Measurements from ENCODE around the gene COMMD6. TPM values are rescaled to one million over a fixed set of nuclear protein-coding genes. Genes with fewer than 3 reads are reported as not detected.

COMMD6 gene
- total RNA-seq, 1 experiment from 2014 or later, result 131 TPM

GRCh38 chr13:75481176-75482069, 56.2 kb downstream of the COMMD6 start:
- no peak overlapping the region for H2BK120ac ChIP-seq (ENCODE audit: low read depth, low read length, poor library complexity, severe bottlenecking)
- no peaks in the 10 kb centered on the region for H3K79me1 ChIP-seq (ENCODE audit: insufficient read depth, low read depth, low read length, poor library complexity, severe bottlenecking)
- no peak overlapping the region for H3K18ac ChIP-seq (ENCODE audit: insufficient read length, low read depth, low read length)
- H3K4me1 ChIP-seq (ENCODE audit: insufficient read depth, low read length), result no peaks in the 10 kb centered on the region
- H3K4me2 ChIP-seq (ENCODE audit: insufficient read depth, insufficient read length, low read length), result peak overlapping the region; percentile 85
- Mint-ChIP-seq H3K4me3 (peak overlapping the region; percentile 88 to 99), H3K27me3 (ENCODE audit: low read depth) (peaks cover 18% of the 10 kb centered on the region), H3K9me3 (no peaks in the 10 kb centered on the region; a peak in 1 of 5 replicates), H3K4me1 (peaks cover 35 to 38% of the 10 kb centered on the region in 2 experiments), H3K27ac (no peak overlapping the region; a peak in 1 of 7 replicates), H3K36me3 (ENCODE audit: insufficient read depth in 1 of 3, low read depth in 3 of 3) (peaks cover 0 to 8% (median 0%) of the 10 kb centered on the region in 3 experiments; a peak in 3 of 7 replicates)
- H3T11ph ChIP-seq (ENCODE audit: low read length), result no peak overlapping the region
- no peaks in the 10 kb centered on the region for H4K20me1 ChIP-seq (ENCODE audit: control insufficient read depth, insufficient read depth, insufficient read length)
- no peak overlapping the region for H3K56ac ChIP-seq (ENCODE audit: insufficient read length, low read depth, low read length)
- no peak overlapping the region for H4K91ac ChIP-seq (ENCODE audit: insufficient read length, low read depth, low read length)
- H3K23me2 ChIP-seq (ENCODE audit: insufficient read length, low read depth, low read length, poor library complexity, severe bottlenecking), result no peaks in the 10 kb centered on the region
- no peaks in the 10 kb centered on the region for H3K27me3 ChIP-seq (ENCODE audit: insufficient read depth, low read length)
- WGBS (ENCODE audit: extremely low coverage, insufficient read length, low lambda C conversion rate), result no CpG with 5 or more reads among the region's 100 CpGs
- no peaks in the 10 kb centered on the region for H3K9me3 ChIP-seq (ENCODE audit: control insufficient read depth, low read depth, low read length)
- H3K23ac ChIP-seq (ENCODE audit: insufficient read length, low read depth, low read length), result no peak overlapping the region
- DNase-seq, result peak; percentile 52
- no peak overlapping the region for H3K27ac ChIP-seq (ENCODE audit: insufficient read length, low read depth, low read length)
- TF ChIP-seq CTCF (conservative IDR thresholded peaks at IDR 0.05), result no peak
- H2BK15ac ChIP-seq (ENCODE audit: low read depth, low read length), result no peak overlapping the region
- no peak overlapping the region for H2AFZ ChIP-seq (ENCODE audit: low read length)
- peak overlapping the region; percentile 27; the same call in 1 of the 2 replicates for H3K14ac ChIP-seq (ENCODE audit: insufficient read depth, low read length)
- H2BK5ac ChIP-seq (ENCODE audit: insufficient read length, low read length), result no peak overlapping the region
- no peak overlapping the region for H3K4ac ChIP-seq (ENCODE audit: low read depth, low read length)
- H3K79me2 ChIP-seq (ENCODE audit: insufficient read depth, low read length), result peaks cover 4% of the 10 kb centered on the region; the same call in 1 of the 2 replicates
- H4K5ac ChIP-seq (ENCODE audit: insufficient read length, low read depth, low read length), result no peak overlapping the region
- no peak overlapping the region for H4K8ac ChIP-seq (replicated peaks; ENCODE audit: insufficient read length, low read depth, low read length)
- H2BK20ac ChIP-seq (ENCODE audit: low read depth, low read length, poor library complexity, severe bottlenecking), result no peak overlapping the region
- H2BK12ac ChIP-seq (ENCODE audit: insufficient read length, low read depth, low read length), result no peak overlapping the region
- peak overlapping the region; percentile 20 for H3K9ac ChIP-seq (ENCODE audit: extremely low read depth, insufficient read length, low read length)
- no peak overlapping the region for H2AK5ac ChIP-seq (ENCODE audit: insufficient read length, low read length)

Measured in H9 (cell line).